IMR-90 (cell line): ENCODE data around the gene CNGA1. TPM values are rescaled to one million over a fixed set of nuclear protein-coding genes. Genes with fewer than 3 reads are reported as not detected.

ENCODE experiments used
- ATAC-seq: fragments of 200-7000 bp; cut with Tn5 transposase; 2 replicates; pipeline ENCODE4 v1.9.1; 2020; ENCODE audit warnings: low read depth, mild to moderate bottlenecking, moderate library complexity
- BruUV-seq: library from RNA; stranded (reverse); fragments of 400-500 nt; replicated peaks from 2 replicates; lab custom pipeline; 2021; lab: Mats Ljungman, UMichigan
- CTCF ChIA-PET: fragments of 300-600 bp; formaldehyde crosslinking; extraction: SDS; loops from one replicate; lab custom pipeline; 2021; ENCODE audit warnings: antibody characterized with exemption; lab: Yijun Ruan, JAX
- POLR2A ChIA-PET: fragments of 300-600 bp; sonication (Branson Sonifier 250); formaldehyde crosslinking; loops from one replicate; lab custom pipeline; 2022; ENCODE audit warnings: antibody characterized with exemption; ENCODE audit not compliant: unreplicated experiment; lab: Charles Lee
- DNase-seq: peaks from one replicate; pipeline ENCODE4 v3.0.0; 2013
- H2AFZ ChIP-seq: replicated peaks from 2 replicates; pipeline ENCODE3; 2013; ENCODE audit warnings: low read length, mild to moderate bottlenecking; ENCODE audit not compliant: poor library complexity
- H2AK5ac ChIP-seq: 2 replicates; pipeline ENCODE4 v1.6.1; 2013; ENCODE audit warnings: low read depth, low read length, inconsistent platforms
- H2AK9ac ChIP-seq: replicated peaks from 2 replicates; pipeline ENCODE3; 2013; ENCODE audit warnings: mild to moderate bottlenecking, low read depth, low read length, moderate library complexity; ENCODE audit not compliant: poor library complexity
- H2BK120ac ChIP-seq: 2 replicates; pipeline ENCODE4 v1.6.1; 2013; ENCODE audit warnings: low read depth, low read length, inconsistent platforms
- H2BK15ac ChIP-seq: 3 replicates; pipeline ENCODE4 v1.6.1; 2013; ENCODE audit warnings: low read depth, low read length, inconsistent platforms
- H2BK20ac ChIP-seq: 2 replicates; pipeline ENCODE4 v1.6.1; 2013; ENCODE audit warnings: low read depth, mild to moderate bottlenecking, inconsistent platforms, low read length, moderate library complexity
- H2BK5ac ChIP-seq: 2 replicates; pipeline ENCODE4 v1.6.1; 2013; ENCODE audit warnings: mild to moderate bottlenecking, low read depth, low read length, inconsistent platforms; ENCODE audit not compliant: poor library complexity, severe bottlenecking
- H3K14ac ChIP-seq: replicated peaks from 2 replicates; pipeline ENCODE4 v1.6.1; 2013; ENCODE audit warnings: low read depth, low read length, inconsistent platforms
- H3K18ac ChIP-seq: 2 replicates; pipeline ENCODE4 v1.6.1; 2013; ENCODE audit warnings: low read depth, low read length, control low read depth
- H3K23ac ChIP-seq: 2 replicates; pipeline ENCODE4 v1.6.1; 2013; ENCODE audit warnings: low read depth, low read length, inconsistent platforms
- H3K27ac ChIP-seq: 2 replicates; pipeline ENCODE4 v1.5.1; 2013; ENCODE audit warnings: mild to moderate bottlenecking, control low read depth, low read length; ENCODE audit not compliant: insufficient read depth
- H3K27me3 ChIP-seq: 2 replicates; pipeline ENCODE4 v1.6.1; 2013; ENCODE audit warnings: low read length; ENCODE audit not compliant: control insufficient read depth, insufficient read depth
- H3K36me3 ChIP-seq: 2 replicates; pipeline ENCODE4 v1.6.1; 2013; ENCODE audit warnings: low read length, mixed read lengths; ENCODE audit not compliant: control insufficient read depth, insufficient read depth
- H3K4ac ChIP-seq: 2 replicates; pipeline ENCODE4 v1.6.1; 2013; ENCODE audit warnings: low read depth, low read length, inconsistent platforms
- H3K4me1 ChIP-seq: 2 replicates; pipeline ENCODE4 v1.6.1; 2013; ENCODE audit warnings: low read length, mixed read lengths; ENCODE audit not compliant: control insufficient read depth, insufficient read depth
- H3K4me2 ChIP-seq: 2 replicates; pipeline ENCODE4 v1.6.1; 2013; ENCODE audit warnings: low read depth, mild to moderate bottlenecking, control low read depth, low read length, moderate library complexity
- H3K4me3 ChIP-seq: 2 replicates; pipeline ENCODE4 v1.5.1; 2013; ENCODE audit warnings: low read depth, mild to moderate bottlenecking, control low read depth, low read length, moderate library complexity; ENCODE audit not compliant: insufficient read depth
- H3K56ac ChIP-seq: 2 replicates; pipeline ENCODE4 v1.6.1; 2013; ENCODE audit warnings: low read length, inconsistent platforms; ENCODE audit not compliant: insufficient read depth; ENCODE audit errors: extremely low read depth
- H3K79me1 ChIP-seq, 2 experiments: 2 replicates each; pipeline ENCODE4 v1.6.1; 2013; ENCODE audit warnings: low read length in 2 of 2, inconsistent platforms in 1 of 2, low read depth in 1 of 2
- H3K9ac ChIP-seq: 2 replicates; pipeline ENCODE4 v1.6.1; 2013; ENCODE audit warnings: low read depth, low read length, control low read depth
- H3K9me1 ChIP-seq: 2 replicates; pipeline ENCODE4 v1.6.1; 2013; ENCODE audit warnings: low read length, inconsistent platforms; ENCODE audit not compliant: insufficient read depth
- H3K9me3 ChIP-seq: 2 replicates; pipeline ENCODE4 v1.6.1; 2013; ENCODE audit warnings: low read length; ENCODE audit not compliant: control insufficient read depth, insufficient read depth
- H4K20me1 ChIP-seq: 2 replicates; pipeline ENCODE4 v1.6.1; 2013; ENCODE audit warnings: low read length, inconsistent platforms; ENCODE audit not compliant: insufficient read depth
- H4K5ac ChIP-seq: 2 replicates; pipeline ENCODE4 v1.6.1; 2013; ENCODE audit warnings: mild to moderate bottlenecking, low read depth, low read length, control low read depth
- H4K8ac ChIP-seq, 2 experiments: 2 replicates each; pipeline ENCODE4 v1.6.1; 2013; ENCODE audit warnings: low read depth in 2 of 2, low read length in 2 of 2, control low read depth in 1 of 2, inconsistent platforms in 1 of 2
- H4K91ac ChIP-seq: 2 replicates; pipeline ENCODE4 v1.6.1; 2013; ENCODE audit warnings: low read depth, low read length, inconsistent platforms; ENCODE audit not compliant: insufficient read depth
- BHLHE40 ChIP-seq: fragments of 150-350 bp; IDR thresholded peaks from 2 replicates; pipeline ENCODE4 v1.6.1; 2016; ENCODE audit warnings: mild to moderate bottlenecking, low read depth, low read length
- CEBPB ChIP-seq: IDR thresholded peaks from 2 replicates; pipeline ENCODE4 v1.6.1; 2012; ENCODE audit warnings: low read depth, low read length, improper control_type of control experiment
- CHD1 ChIP-seq: IDR thresholded peaks from 2 replicates; pipeline ENCODE4 v1.6.1; 2012; ENCODE audit warnings: low read depth, low read length, improper control_type of control experiment
- FOS ChIP-seq: fragments of 150-350 bp; IDR thresholded peaks from 2 replicates; pipeline ENCODE4 v1.6.1; 2016; ENCODE audit warnings: low read depth, low read length
- MAFK ChIP-seq: IDR thresholded peaks from 2 replicates; pipeline ENCODE4 v1.6.1; 2012; ENCODE audit warnings: low read depth, low read length, improper control_type of control experiment
- MAZ ChIP-seq: IDR thresholded peaks from 2 replicates; pipeline ENCODE4 v1.6.1; 2012; ENCODE audit warnings: low read depth, mild to moderate bottlenecking, low read length, improper control_type of control experiment, moderate library complexity, borderline replicate concordance
- MXI1 ChIP-seq: IDR thresholded peaks from 2 replicates; pipeline ENCODE4 v1.6.1; 2012; ENCODE audit warnings: low read depth, mild to moderate bottlenecking, low read length, moderate library complexity, borderline replicate concordance
- NFE2L2 ChIP-seq: fragments of 150-350 bp; IDR thresholded peaks from 2 replicates; pipeline ENCODE4 v1.6.1; 2016; ENCODE audit warnings: low read depth, mild to moderate bottlenecking, low read length
- POLR2A ChIP-seq: IDR thresholded peaks from 2 replicates; pipeline ENCODE4 v1.6.1; 2012; ENCODE audit warnings: mild to moderate bottlenecking, low read depth, low read length
- RAD21 ChIP-seq: IDR thresholded peaks from 2 replicates; pipeline ENCODE4 v1.6.1; 2012; ENCODE audit warnings: low read length, improper control_type of control experiment
- RCOR1 ChIP-seq: IDR thresholded peaks from 2 replicates; pipeline ENCODE4 v1.6.1; 2012; ENCODE audit warnings: mild to moderate bottlenecking, low read length, improper control_type of control experiment; ENCODE audit not compliant: insufficient replicate concordance
- RFX5 ChIP-seq: IDR thresholded peaks from 2 replicates; pipeline ENCODE4 v1.8.0; 2012; ENCODE audit warnings: low read depth, mild to moderate bottlenecking, low read length, moderate library complexity
- SMC3 ChIP-seq: fragments of 150-350 bp; IDR thresholded peaks from 2 replicates; pipeline ENCODE4 v1.6.1; 2016; ENCODE audit warnings: low read depth, mild to moderate bottlenecking, antibody characterized with exemption, low read length, moderate library complexity
- WGBS, 2 experiments: methylation state at CpG; one replicate each; pipeline versions ENCODE4 v1.1.5 to v1.1.7; 2013; ENCODE audit warnings: missing lambda C conversion rate in 2 of 2; ENCODE audit not compliant: insufficient read length in 1 of 2; ENCODE audit errors: extremely low coverage in 2 of 2; 5-methylcytosine and 5-hydroxymethylcytosine counted together
- dilution Hi-C: fragments of 300-500 bp; cut with HindIII; formaldehyde crosslinking; loops from one replicate; pipeline ENCODE4 v1.14.3; 2018; ENCODE audit warnings: low sequenced_read_pairs; ENCODE audit not compliant: unreplicated experiment
- in situ Hi-C: fragments of 300-500 bp; cut with MboI; formaldehyde crosslinking; loops from 3 replicates; pipeline ENCODE4 v1.14.3; 2019; ENCODE audit warnings: low sequenced_read_pairs, inconsistent platforms, mixed read lengths
- intact Hi-C: fragments of 100-400 bp; cut with micrococcal nuclease; formaldehyde crosslinking; loops from 2 replicates; pipeline ENCODE4 v1.10.0; 2022
- polyA plus RNA-seq, 3 experiments: library from polyadenylated mRNA; depleted of rRNA; stranded (reverse); fragments of >200 nt; gene quantifications; 2 replicates each; pipeline ENCODE4 v1.2.3, GENCODE V29; 2012; ENCODE audit warnings: low replicate concordance in 1 of 3
- total RNA-seq: library from RNA; depleted of rRNA; stranded (reverse); fragments of >200 nt; gene quantifications from 2 replicates; pipeline ENCODE4 v1.2.3, GENCODE V29; 2012
- TF ChIP-seq, protein P1 (sequence below): fragments of 150-350 bp; IDR thresholded peaks from 2 replicates; pipeline ENCODE4 v1.6.1; 2017; ENCODE audit warnings: mild to moderate bottlenecking, antibody characterized with exemption, low read length, low read depth
- TF ChIP-seq, protein P2 (sequence below): fragments of 150-350 bp; IDR thresholded peaks from 2 replicates; pipeline ENCODE4 v1.6.1; 2016; ENCODE audit warnings: low read depth, mild to moderate bottlenecking, low read length, moderate library complexity, borderline replicate concordance
- TF ChIP-seq, protein P3 (sequence below): conservative IDR thresholded peaks from 2 replicates; pipeline ENCODE4 v1.5.1; 2012; ENCODE audit warnings: mild to moderate bottlenecking, low read depth, low read length, improper control_type of control experiment

Gene CNGA1
- total and polyA plus RNA-seq, 2 of the 4 experiments (the other 2 are of a cell fraction) = not detected

DNA sequence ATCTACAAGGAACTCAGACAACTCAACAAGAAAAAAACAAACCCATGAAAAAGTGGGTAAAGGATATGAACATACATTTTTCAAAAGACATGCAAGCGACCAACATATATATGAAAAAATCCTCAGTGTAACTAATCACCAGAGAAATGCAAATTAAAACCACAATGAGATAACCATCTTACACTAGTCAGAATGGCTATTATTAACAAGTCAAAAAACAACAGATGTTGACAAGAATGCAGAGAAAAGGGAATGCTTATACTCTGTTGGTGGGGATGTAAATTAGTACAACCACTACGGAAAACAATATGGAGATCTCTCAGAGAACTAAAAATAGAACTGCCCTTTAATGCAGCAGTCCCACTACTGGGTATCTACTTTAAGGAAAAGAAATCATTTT, 12.2 kb upstream of the CNGA1 start:
- ChIA-PET CTCF (no interaction called here), POLR2A (no interaction called here)
- Histone ChIP-seq H4K8ac (no peak overlapping the region), H3K27ac (no peak overlapping the region), H3K4me1 (no peaks in the 10 kb centered on the region), H3K4me2 (no peak overlapping the region), H3K36me3 (no peaks in the 10 kb centered on the region), H2AK5ac (no peak overlapping the region), H3K4ac (no peak overlapping the region), H3K27me3 (no peaks in the 10 kb centered on the region), H2BK15ac (no peak overlapping the region), H2AFZ (no peak overlapping the region), H3K14ac (no peak overlapping the region), H2BK20ac (no peak overlapping the region), H3K56ac (no peak overlapping the region), H4K20me1 (no peaks in the 10 kb centered on the region), H2AK9ac (no peak overlapping the region), H3K4me3 (no peak overlapping the region), H2BK5ac (no peak overlapping the region), H3K9me1 (no peaks in the 10 kb centered on the region), H3K79me1 (no peaks in the 10 kb centered on the region), H3K9me3 (no peaks in the 10 kb centered on the region), H3K23ac (no peak overlapping the region), H4K5ac (no peak overlapping the region), H3K9ac (no peak overlapping the region), H3K18ac (no peak overlapping the region), H2BK120ac (no peak overlapping the region), H4K91ac (no peak overlapping the region)
- in situ Hi-C loops (no loop called here), intact Hi-C loops (no loop called here), dilution Hi-C loops (no loop called here)
- no peak for ATAC-seq
- TF ChIP-seq RAD21 (no peak), SMC3 (no peak), CHD1 (no peak), MAFK (no peak), MXI1 (no peak), MAZ (no peak), CEBPB (no peak), NFE2L2 (no peak), BHLHE40 (no peak), RFX5 (no peak), POLR2A (no peak), RCOR1 (no peak), FOS (no peak)
- TF ChIP-seq, protein P1, sequence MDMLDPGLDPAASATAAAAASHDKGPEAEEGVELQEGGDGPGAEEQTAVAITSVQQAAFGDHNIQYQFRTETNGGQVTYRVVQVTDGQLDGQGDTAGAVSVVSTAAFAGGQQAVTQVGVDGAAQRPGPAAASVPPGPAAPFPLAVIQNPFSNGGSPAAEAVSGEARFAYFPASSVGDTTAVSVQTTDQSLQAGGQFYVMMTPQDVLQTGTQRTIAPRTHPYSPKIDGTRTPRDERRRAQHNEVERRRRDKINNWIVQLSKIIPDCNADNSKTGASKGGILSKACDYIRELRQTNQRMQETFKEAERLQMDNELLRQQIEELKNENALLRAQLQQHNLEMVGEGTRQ = no peak
- TF ChIP-seq, protein P2, sequence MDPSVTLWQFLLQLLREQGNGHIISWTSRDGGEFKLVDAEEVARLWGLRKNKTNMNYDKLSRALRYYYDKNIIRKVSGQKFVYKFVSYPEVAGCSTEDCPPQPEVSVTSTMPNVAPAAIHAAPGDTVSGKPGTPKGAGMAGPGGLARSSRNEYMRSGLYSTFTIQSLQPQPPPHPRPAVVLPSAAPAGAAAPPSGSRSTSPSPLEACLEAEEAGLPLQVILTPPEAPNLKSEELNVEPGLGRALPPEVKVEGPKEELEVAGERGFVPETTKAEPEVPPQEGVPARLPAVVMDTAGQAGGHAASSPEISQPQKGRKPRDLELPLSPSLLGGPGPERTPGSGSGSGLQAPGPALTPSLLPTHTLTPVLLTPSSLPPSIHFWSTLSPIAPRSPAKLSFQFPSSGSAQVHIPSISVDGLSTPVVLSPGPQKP = no peak
- TF ChIP-seq, protein P3, sequence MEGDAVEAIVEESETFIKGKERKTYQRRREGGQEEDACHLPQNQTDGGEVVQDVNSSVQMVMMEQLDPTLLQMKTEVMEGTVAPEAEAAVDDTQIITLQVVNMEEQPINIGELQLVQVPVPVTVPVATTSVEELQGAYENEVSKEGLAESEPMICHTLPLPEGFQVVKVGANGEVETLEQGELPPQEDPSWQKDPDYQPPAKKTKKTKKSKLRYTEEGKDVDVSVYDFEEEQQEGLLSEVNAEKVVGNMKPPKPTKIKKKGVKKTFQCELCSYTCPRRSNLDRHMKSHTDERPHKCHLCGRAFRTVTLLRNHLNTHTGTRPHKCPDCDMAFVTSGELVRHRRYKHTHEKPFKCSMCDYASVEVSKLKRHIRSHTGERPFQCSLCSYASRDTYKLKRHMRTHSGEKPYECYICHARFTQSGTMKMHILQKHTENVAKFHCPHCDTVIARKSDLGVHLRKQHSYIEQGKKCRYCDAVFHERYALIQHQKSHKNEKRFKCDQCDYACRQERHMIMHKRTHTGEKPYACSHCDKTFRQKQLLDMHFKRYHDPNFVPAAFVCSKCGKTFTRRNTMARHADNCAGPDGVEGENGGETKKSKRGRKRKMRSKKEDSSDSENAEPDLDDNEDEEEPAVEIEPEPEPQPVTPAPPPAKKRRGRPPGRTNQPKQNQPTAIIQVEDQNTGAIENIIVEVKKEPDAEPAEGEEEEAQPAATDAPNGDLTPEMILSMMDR = no peak
- WGBS, 2 experiments = no CpG with 5 or more reads among the region's 2 CpGs
- no peak for DNase-seq
- BruUV-seq = no TSS peak
